Pancreas (tissue), 10 donors: ENCODE data around the gene CCDC68. TPM values are rescaled to one million over a fixed set of nuclear protein-coding genes. Genes with fewer than 3 reads are reported as not detected.
A peak's percentile ranks its signal among the peaks of the same experiment; 100 is the strongest.

Source experiments
- ATAC-seq, 4 donors: fragments of 200-7000 bp; cut with Tn5 transposase; one replicate each; pipeline versions ENCODE4 v1.8.0 to v1.9.1; 2020; ENCODE audit warnings: mild to moderate bottlenecking in 4 of 4, moderate library complexity in 4 of 4
- DNase-seq, 6 donors: peaks; one replicate each; pipeline ENCODE4 v3.0.0-alpha.2; 2020
- FAIRE-seq: peaks from 2 replicates; lab custom pipeline; 2012; peaks lifted over from hg19 to GRCh38; lab: Jason Lieb, UNC
- H3K27ac ChIP-seq, 4 donors: fragments of 200-600 bp; sonication (generic); 1 replicate in 3 of 4; 2 replicates in 1 of 4; pipeline versions ENCODE4 v1.5.0 to v1.8.0; 2020
- H3K27me3 ChIP-seq, 4 donors: fragments of 200-600 bp; one replicate each; pipeline ENCODE4 v1.8.0; 2021
- H3K36me3 ChIP-seq, 3 donors: fragments of 200-600 bp; sonication (generic) in 1 of 3; one replicate each; pipeline versions ENCODE4 v1.5.0 to v1.8.0; 2020 to 2021
- H3K4me1 ChIP-seq, 3 donors: fragments of 200-600 bp; one replicate each; pipeline ENCODE4 v1.8.0; 2021
- H3K4me3 ChIP-seq, 4 donors: fragments of 200-600 bp; sonication (generic) in 2 of 4; one replicate each; pipeline versions ENCODE4 v1.5.0 to v1.8.0; 2020 to 2021
- H3K9me3 ChIP-seq, 4 donors: fragments of 200-600 bp; one replicate each; pipeline ENCODE4 v1.8.0; 2021
- WGBS, 2 donors: extraction: QIAGEN DNeasy Blood & Tissue Kit; methylation state at CpG; one replicate each; pipeline ENCODE4 v1.1.7; 2013; 5-methylcytosine and 5-hydroxymethylcytosine counted together
- intact Hi-C, 3 donors: fragments of 100-400 bp; cut with DNase I; formaldehyde crosslinking; loops; one replicate each; pipeline versions ENCODE4 v1.11.1 to v1.14.2; 2022
- polyA plus RNA-seq, 2 donors: library from polyadenylated mRNA; stranded (reverse); fragments of 200-250 nt; gene quantifications; one replicate each; pipeline ENCODE4 v1.2.3, GENCODE V29; 2013
- total RNA-seq, 6 donors: library from RNA; stranded (reverse); fragmentation: NEBNext Ultra II Directional in 4 of 6; extraction: Animal tissue kit (Norgen Biotek cat#: 25700) in 4 of 6; gene quantifications; one replicate each; pipeline versions ENCODE4 v1.2.1 to v1.2.4, GENCODE V29; 2021 to 2023
- TF ChIP-seq, protein P1 (sequence below), 4 donors: fragments of 200-600 bp; sonication (generic) in 3 of 4; IDR thresholded peaks; one replicate each; pipeline versions ENCODE4 v1.5.0 to v1.8.0; 2021; ENCODE audit warnings: antibody characterized with exemption in 4 of 4
- donor health status: healthy with polysubstance abuse.
- donor health status: DM: no; HTN: no; CAD: no; lungs with moderate emphysema.
- donor health status: DM: no; HTN: no; CAD: no.
- donor health status: control.
- donor health status: control.
- donor health status: Bipolar disorder and iron deficiency.
- donor health status: DM: yes; HTN: yes; CAD: no.
- donor health status: DM: no; HTN: no; CAD: no.
- donor health status: DM: no; HTN: no; CAD: no.
- donor health status: DM: yes; HTN: yes; CAD: no.

CCDC68 gene
- total RNA-seq (1 to 10 TPM in 3 of 6 donors, under 1 TPM in 3; 0.79 to 5.0 (median 1.2) TPM), polyA plus RNA-seq (1 to 10 TPM; 1.1 to 3.9 TPM)

DNA sequence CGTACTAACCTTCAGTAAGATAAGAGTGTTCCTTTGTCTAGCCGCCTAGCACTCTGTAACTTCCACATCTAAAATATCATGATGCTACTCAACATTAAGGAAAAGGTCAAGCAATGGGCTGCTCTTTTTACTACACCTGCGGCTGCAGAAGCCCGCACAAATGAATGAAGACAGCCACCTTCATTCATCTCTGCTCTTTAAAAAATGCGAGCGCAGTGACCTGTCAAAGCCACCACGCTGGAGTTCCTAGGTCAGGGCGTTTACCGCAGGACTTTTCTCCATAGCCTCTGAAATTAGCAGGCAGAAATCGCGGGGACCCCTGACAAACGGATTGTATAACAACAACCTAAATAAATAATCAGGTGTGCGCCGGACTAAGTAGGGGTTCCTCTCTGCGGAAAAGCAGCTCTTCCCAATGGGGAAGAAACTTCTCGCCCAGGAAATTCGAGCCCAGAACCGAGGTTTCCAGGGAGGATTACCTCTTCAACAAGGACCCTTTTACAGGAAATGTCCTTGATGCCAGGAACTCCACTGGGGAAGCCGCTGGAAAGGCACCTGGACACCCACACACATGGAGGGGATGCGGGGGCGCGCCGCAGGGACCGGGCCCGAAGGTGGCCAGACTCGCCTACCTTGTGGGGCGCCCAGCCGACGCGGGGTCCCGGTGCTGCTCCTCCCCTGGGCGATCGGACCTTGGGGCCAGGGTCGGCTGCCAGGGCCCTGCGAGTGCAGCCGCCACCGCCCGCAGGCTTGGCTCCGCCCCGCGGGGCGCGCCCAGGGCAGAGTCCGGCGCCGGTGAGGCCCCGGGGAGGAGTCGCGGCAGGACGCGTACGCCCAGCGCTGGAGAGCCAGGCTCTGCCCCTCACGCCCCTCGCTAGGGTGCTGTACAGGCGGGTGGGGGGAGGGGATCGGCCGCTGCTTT lies at the start of gene CCDC68:
Gene CCDC68, minus strand, starts transcription at position 758 of the 922 bp plus-strand sequence. CDS start 16,670 bp downstream, outside the sequence.
- Histone ChIP-seq H3K27ac (peak within 1 kb of the TSS in 3 of 4 donors; percentile 39 to 67 (median 61)), H3K36me3 (no peaks in the 10 kb centered on the region), H3K27me3 (no peaks in the 10 kb centered on the region), H3K4me3 (peak within 1 kb of the TSS; percentile 32 to 56 (median 46)), H3K9me3 (no peaks in the 10 kb centered on the region), H3K4me1 (peaks cover 0 to 8% (median 4%) of the 10 kb centered on the region in 3 donors)
- DNase-seq (peak; percentile 68 to 90 (median 80)), ATAC-seq (peak; percentile 98 to 99 (median 99)), FAIRE-seq (no peak)
- intact Hi-C loops, result loop anchor here in 2 of 3 donors (10.0 kb wide), 2 partner anchors 284 to 404 kb away; no protein-coding TSS in a partner anchor
- TF ChIP-seq, protein P1, sequence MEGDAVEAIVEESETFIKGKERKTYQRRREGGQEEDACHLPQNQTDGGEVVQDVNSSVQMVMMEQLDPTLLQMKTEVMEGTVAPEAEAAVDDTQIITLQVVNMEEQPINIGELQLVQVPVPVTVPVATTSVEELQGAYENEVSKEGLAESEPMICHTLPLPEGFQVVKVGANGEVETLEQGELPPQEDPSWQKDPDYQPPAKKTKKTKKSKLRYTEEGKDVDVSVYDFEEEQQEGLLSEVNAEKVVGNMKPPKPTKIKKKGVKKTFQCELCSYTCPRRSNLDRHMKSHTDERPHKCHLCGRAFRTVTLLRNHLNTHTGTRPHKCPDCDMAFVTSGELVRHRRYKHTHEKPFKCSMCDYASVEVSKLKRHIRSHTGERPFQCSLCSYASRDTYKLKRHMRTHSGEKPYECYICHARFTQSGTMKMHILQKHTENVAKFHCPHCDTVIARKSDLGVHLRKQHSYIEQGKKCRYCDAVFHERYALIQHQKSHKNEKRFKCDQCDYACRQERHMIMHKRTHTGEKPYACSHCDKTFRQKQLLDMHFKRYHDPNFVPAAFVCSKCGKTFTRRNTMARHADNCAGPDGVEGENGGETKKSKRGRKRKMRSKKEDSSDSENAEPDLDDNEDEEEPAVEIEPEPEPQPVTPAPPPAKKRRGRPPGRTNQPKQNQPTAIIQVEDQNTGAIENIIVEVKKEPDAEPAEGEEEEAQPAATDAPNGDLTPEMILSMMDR (IDR thresholded peaks at IDR 0.05), result no peak
- 2 to 3% methylated on average over 56 to 58 of the region's 58 CpGs for WGBS, 2 donors

- TF ChIP-seq, protein P1 (IDR thresholded peaks at IDR 0.05), result no peak
- H3K4me1 ChIP-seq, result no peaks in the 10 kb centered on the region
- no peaks in the 10 kb centered on the region for H3K27me3 ChIP-seq
- intact Hi-C loops, result no loop called here
- no peaks in the 10 kb centered on the region for H3K9me3 ChIP-seq
- H3K4me3 ChIP-seq, result no peak overlapping the region
- WGBS, 2 donors, result 42 to 47% methylated on average over 4 of the region's 4 CpGs
- ATAC-seq (no peak), FAIRE-seq (no peak), DNase-seq (no peak)
- no peaks in the 10 kb centered on the region for H3K36me3 ChIP-seq
- no peak overlapping the region for H3K27ac ChIP-seq
Observed at GRCh38 chr18:55007602-55008001, 48.3 kb upstream of the CCDC68 start.

- FAIRE-seq (no peak), DNase-seq (no peak), ATAC-seq (no peak)
- Histone ChIP-seq H3K4me1 (no peaks in the 10 kb centered on the region), H3K4me3 (no peak overlapping the region), H3K36me3 (no peaks in the 10 kb centered on the region), H3K9me3 (no peaks in the 10 kb centered on the region), H3K27ac (no peak overlapping the region), H3K27me3 (no peaks in the 10 kb centered on the region)
- WGBS, 2 donors, result 76 to 84% methylated on average over 5 of the region's 5 CpGs
- intact Hi-C loops, result no loop called here
- TF ChIP-seq, protein P1 (IDR thresholded peaks at IDR 0.05), result no peak
Observed at GRCh38 chr18:55003695-55004094, 44.4 kb upstream of the CCDC68 start.

- Histone ChIP-seq H3K4me1 (no peaks in the 10 kb centered on the region), H3K27me3 (no peaks in the 10 kb centered on the region), H3K9me3 (no peaks in the 10 kb centered on the region), H3K4me3 (no peak overlapping the region), H3K27ac (no peak overlapping the region), H3K36me3 (no peaks in the 10 kb centered on the region)
- FAIRE-seq (no peak), DNase-seq (no peak), ATAC-seq (no peak)
- 78 to 84% methylated on average over 3 of the region's 3 CpGs for WGBS, 2 donors
- TF ChIP-seq, protein P1 (IDR thresholded peaks at IDR 0.05), result no peak
- intact Hi-C loops, result no loop called here
Observed at GRCh38 chr18:55002261-55002660, 43.0 kb upstream of the CCDC68 start.
